Osteoblast (primary cell): Measurements from ENCODE around the gene DCAKD. TPM values are rescaled to one million over a fixed set of nuclear protein-coding genes. Genes with fewer than 3 reads are reported as not detected.

Source experiments
- DNase-seq: peaks from one replicate; pipeline ENCODE4 v3.0.0; 2011; ENCODE audit warnings: low spot score, mixed read lengths; ENCODE audit not compliant: insufficient read length; ENCODE audit errors: missing footprints
- H2AFZ ChIP-seq: 2 replicates; pipeline ENCODE4 v1.6.0; 2011; ENCODE audit warnings: mild to moderate bottlenecking, low read length
- H3K27ac ChIP-seq: 2 replicates; pipeline ENCODE4 v1.5.1; 2011; ENCODE audit warnings: mild to moderate bottlenecking, low read depth, low read length, moderate library complexity
- H3K27me3 ChIP-seq: 2 replicates; pipeline ENCODE4 v1.6.0; 2012; ENCODE audit warnings: mild to moderate bottlenecking, control low read depth, inconsistent platforms, low read length, moderate library complexity; ENCODE audit not compliant: insufficient read depth
- H3K36me3 ChIP-seq: 2 replicates; pipeline ENCODE4 v1.5.1; 2011; ENCODE audit warnings: mild to moderate bottlenecking, low read length, control low read depth, moderate library complexity; ENCODE audit not compliant: insufficient read depth
- H3K4me1 ChIP-seq: 2 replicates; pipeline ENCODE4 v1.5.1; 2011; ENCODE audit warnings: mild to moderate bottlenecking, low read length, control low read depth, moderate library complexity; ENCODE audit not compliant: insufficient read depth
- H3K4me2 ChIP-seq: 2 replicates; pipeline ENCODE4 v1.6.0; 2011; ENCODE audit warnings: mild to moderate bottlenecking, low read length; ENCODE audit not compliant: insufficient read depth
- H3K4me3 ChIP-seq: fragments of 200-600 bp; sonication (generic); 3 replicates; pipeline ENCODE4 v1.5.1; 2012; ENCODE audit warnings: mild to moderate bottlenecking, low read length, inconsistent platforms; ENCODE audit not compliant: insufficient read depth
- H3K79me2 ChIP-seq: 2 replicates; pipeline ENCODE4 v1.6.0; 2012; ENCODE audit warnings: mild to moderate bottlenecking, low read length, control low read depth, inconsistent platforms; ENCODE audit not compliant: insufficient read depth
- H3K9me3 ChIP-seq: 2 replicates; pipeline ENCODE4 v1.5.1; 2011; ENCODE audit warnings: low read depth, low read length, control low read depth
- H4K20me1 ChIP-seq: 2 replicates; pipeline ENCODE4 v1.6.0; 2012; ENCODE audit warnings: mild to moderate bottlenecking, low read length, control low read depth; ENCODE audit not compliant: insufficient read depth
- total RNA-seq: library from RNA; depleted of rRNA; stranded (reverse); fragments of >200 nt; gene quantifications from 2 replicates; pipeline ENCODE4 v1.2.3, GENCODE V29; 2012
- TF ChIP-seq, protein P1 (sequence below): IDR thresholded peaks from 2 replicates; pipeline ENCODE4 v1.5.1; 2011; ENCODE audit warnings: mild to moderate bottlenecking, low read depth, low read length, moderate library complexity; ENCODE audit errors: extremely low read depth

The DCAKD gene
- total RNA-seq, 1 donor, result 39.1 TPM

DNA sequence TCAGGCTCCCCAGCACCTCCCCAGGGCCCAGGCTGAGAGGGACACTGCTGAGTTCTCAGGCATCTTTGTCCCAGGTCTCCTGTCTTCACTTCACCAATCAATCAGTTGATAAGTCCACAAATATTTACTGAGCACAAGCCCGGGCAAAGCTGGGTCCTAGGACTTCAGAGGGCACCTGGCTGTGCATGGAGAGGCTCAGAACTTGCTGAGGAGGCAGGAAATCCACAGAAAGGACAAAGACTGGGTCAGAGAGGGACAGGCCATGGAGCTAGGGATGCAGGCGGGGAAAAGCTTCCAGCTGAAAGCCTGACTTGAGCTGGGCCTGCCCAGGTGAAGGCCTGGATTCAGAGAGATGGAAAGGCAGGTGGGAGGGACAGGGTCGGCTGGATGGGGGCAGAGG, 50.1 kb downstream of the DCAKD start:
- DNase-seq, result peak; percentile 35
- no peaks in the 10 kb centered on the region for H3K79me2 ChIP-seq
- no peak overlapping the region for H3K4me2 ChIP-seq
- peaks cover 2% of the 10 kb centered on the region for H3K9me3 ChIP-seq
- no peaks in the 10 kb centered on the region for H4K20me1 ChIP-seq
- no peak overlapping the region for H2AFZ ChIP-seq
- H3K4me3 ChIP-seq, result no peak overlapping the region
- no peak overlapping the region for H3K27ac ChIP-seq
- H3K4me1 ChIP-seq, result no peaks in the 10 kb centered on the region
- H3K27me3 ChIP-seq, result peaks cover 9% of the 10 kb centered on the region
- H3K36me3 ChIP-seq, result no peaks in the 10 kb centered on the region
- TF ChIP-seq, protein P1, sequence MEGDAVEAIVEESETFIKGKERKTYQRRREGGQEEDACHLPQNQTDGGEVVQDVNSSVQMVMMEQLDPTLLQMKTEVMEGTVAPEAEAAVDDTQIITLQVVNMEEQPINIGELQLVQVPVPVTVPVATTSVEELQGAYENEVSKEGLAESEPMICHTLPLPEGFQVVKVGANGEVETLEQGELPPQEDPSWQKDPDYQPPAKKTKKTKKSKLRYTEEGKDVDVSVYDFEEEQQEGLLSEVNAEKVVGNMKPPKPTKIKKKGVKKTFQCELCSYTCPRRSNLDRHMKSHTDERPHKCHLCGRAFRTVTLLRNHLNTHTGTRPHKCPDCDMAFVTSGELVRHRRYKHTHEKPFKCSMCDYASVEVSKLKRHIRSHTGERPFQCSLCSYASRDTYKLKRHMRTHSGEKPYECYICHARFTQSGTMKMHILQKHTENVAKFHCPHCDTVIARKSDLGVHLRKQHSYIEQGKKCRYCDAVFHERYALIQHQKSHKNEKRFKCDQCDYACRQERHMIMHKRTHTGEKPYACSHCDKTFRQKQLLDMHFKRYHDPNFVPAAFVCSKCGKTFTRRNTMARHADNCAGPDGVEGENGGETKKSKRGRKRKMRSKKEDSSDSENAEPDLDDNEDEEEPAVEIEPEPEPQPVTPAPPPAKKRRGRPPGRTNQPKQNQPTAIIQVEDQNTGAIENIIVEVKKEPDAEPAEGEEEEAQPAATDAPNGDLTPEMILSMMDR, result no peak

DNA sequence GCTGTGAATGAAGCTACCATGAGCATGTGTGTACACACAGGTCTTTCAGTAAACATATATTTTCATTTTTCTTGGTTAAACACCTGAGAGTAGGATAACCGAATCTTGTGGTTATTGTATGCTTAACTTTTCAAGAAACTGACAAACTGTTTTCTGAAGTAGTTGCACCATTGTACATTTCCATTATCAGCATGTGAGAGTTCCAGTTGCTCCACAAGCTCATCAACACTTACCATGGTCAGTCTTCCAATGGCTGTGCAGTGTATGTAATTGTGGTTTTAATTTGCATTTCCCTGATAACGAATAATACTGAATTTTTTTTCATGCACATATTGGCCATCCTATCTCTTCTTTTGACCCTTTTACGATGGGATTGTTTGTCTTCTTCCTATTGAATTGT, 52.0 kb downstream of the DCAKD start:
- Histone ChIP-seq H3K27ac (no peak overlapping the region), H4K20me1 (no peaks in the 10 kb centered on the region), H3K79me2 (no peaks in the 10 kb centered on the region), H3K27me3 (peaks cover 9% of the 10 kb centered on the region), H3K4me3 (no peak overlapping the region), H3K36me3 (no peaks in the 10 kb centered on the region), H3K9me3 (peaks cover 2% of the 10 kb centered on the region), H3K4me1 (no peaks in the 10 kb centered on the region), H3K4me2 (no peak overlapping the region), H2AFZ (no peak overlapping the region)
- peak; percentile 56 for DNase-seq
- TF ChIP-seq, protein P1, result no peak

DNA sequence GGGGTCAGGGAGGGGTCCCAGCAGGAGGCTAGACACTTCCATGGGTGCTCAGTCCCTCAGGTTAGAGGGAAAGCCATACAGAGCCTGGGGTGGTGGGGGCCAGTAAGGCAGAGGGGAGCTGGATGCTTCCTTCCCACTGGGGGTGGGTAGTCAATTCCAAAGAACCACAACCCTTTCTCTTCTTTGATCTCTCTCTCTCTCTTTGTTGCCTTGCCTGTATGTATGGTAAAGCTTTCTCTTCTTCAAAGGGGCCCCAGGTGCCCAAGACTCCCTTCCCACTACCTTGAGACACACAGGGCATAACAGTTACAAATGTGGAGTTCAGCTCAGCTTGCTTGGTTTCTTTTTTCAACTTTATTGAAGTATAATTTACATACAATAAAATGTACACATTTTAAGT, 52.8 kb downstream of the DCAKD start:
- H2AFZ ChIP-seq, result no peak overlapping the region
- no peak overlapping the region for H3K4me2 ChIP-seq
- peaks cover 2% of the 10 kb centered on the region for H3K9me3 ChIP-seq
- TF ChIP-seq, protein P1, result no peak
- peaks cover 11% of the 10 kb centered on the region for H3K27me3 ChIP-seq
- H3K36me3 ChIP-seq, result no peaks in the 10 kb centered on the region
- no peaks in the 10 kb centered on the region for H4K20me1 ChIP-seq
- H3K27ac ChIP-seq, result no peak overlapping the region
- H3K4me1 ChIP-seq, result no peaks in the 10 kb centered on the region
- peak; percentile 21 for DNase-seq
- H3K79me2 ChIP-seq, result no peaks in the 10 kb centered on the region
- no peak overlapping the region for H3K4me3 ChIP-seq

DNA sequence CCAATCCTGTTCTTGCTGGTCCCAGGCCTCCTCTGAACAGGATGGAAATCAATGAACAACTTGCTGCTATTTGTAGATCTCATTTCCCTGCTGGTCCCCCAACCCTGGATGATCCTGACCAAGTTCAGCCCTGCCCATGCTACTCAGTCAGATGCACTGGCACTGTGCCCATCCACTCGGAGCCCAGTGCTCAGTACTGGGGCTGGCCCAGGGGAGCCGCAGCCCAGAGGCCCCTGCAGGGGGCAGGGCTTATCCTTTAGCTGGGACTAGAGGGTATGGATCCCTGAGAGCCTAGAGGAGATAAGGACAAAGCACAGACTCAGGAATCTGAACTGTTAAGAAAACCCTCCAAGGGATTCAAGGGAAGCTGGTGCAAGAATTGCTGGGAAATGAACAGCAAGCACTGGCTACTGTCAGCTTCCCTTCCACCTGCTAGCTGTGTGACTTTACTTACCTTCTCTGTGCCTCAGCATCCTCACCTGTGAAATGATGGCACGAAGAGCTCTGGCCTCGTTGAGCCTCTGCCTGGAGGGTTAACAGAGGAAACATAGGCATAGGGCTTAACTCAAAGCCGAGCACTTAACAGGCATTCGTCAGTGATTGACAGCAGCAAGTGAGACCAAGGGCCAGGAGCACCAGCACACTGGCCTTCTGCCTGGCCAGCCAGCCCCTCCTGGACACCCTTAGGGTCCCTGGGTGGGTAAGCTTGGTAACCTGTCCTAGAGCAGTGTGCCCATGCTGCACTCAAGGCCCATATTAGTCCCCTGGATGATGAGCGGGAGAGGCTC, 53.5 kb downstream of the DCAKD start:
- no peaks in the 10 kb centered on the region for H3K79me2 ChIP-seq
- TF ChIP-seq, protein P1, result no peak
- no peak overlapping the region for H3K27ac ChIP-seq
- no peaks in the 10 kb centered on the region for H3K4me1 ChIP-seq
- peaks cover 11% of the 10 kb centered on the region for H3K27me3 ChIP-seq
- peaks cover 2% of the 10 kb centered on the region for H3K9me3 ChIP-seq
- H4K20me1 ChIP-seq, result no peaks in the 10 kb centered on the region
- H2AFZ ChIP-seq, result no peak overlapping the region
- no peak overlapping the region for H3K4me3 ChIP-seq
- DNase-seq, result peak; percentile 79
- H3K36me3 ChIP-seq, result no peaks in the 10 kb centered on the region
- no peak overlapping the region for H3K4me2 ChIP-seq
